ENCODE results near the gene UTP15.

The UTP15 gene

GRCh38 chr5:73607228-73607627 lies 41.7 kb downstream of the UTP15 start:
- H3K4me3 Mint-ChIP-seq = no peak overlapping the region
- no peaks in the 10 kb centered on the region for H3K4me1 Mint-ChIP-seq
- no peaks in the 10 kb centered on the region for H3K9me3 Mint-ChIP-seq
- peaks cover 4% of the 10 kb centered on the region for H3K27me3 Mint-ChIP-seq (ENCODE audit: low read depth)
- no peaks in the 10 kb centered on the region for H3K36me3 Mint-ChIP-seq (ENCODE audit: low read depth)
- TF ChIP-seq, protein P1, sequence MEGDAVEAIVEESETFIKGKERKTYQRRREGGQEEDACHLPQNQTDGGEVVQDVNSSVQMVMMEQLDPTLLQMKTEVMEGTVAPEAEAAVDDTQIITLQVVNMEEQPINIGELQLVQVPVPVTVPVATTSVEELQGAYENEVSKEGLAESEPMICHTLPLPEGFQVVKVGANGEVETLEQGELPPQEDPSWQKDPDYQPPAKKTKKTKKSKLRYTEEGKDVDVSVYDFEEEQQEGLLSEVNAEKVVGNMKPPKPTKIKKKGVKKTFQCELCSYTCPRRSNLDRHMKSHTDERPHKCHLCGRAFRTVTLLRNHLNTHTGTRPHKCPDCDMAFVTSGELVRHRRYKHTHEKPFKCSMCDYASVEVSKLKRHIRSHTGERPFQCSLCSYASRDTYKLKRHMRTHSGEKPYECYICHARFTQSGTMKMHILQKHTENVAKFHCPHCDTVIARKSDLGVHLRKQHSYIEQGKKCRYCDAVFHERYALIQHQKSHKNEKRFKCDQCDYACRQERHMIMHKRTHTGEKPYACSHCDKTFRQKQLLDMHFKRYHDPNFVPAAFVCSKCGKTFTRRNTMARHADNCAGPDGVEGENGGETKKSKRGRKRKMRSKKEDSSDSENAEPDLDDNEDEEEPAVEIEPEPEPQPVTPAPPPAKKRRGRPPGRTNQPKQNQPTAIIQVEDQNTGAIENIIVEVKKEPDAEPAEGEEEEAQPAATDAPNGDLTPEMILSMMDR (IDR thresholded peaks at IDR 0.05; ENCODE audit: unreplicated experiment in 3 of 3) = no peak
- no peak overlapping the region for H3K27ac Mint-ChIP-seq

GRCh38 chr5:73612799-73613198 lies 47.3 kb downstream of the UTP15 start:
- no peaks in the 10 kb centered on the region for H3K36me3 Mint-ChIP-seq (ENCODE audit: low read depth)
- H3K4me3 Mint-ChIP-seq = no peak overlapping the region
- no peaks in the 10 kb centered on the region for H3K4me1 Mint-ChIP-seq
- H3K9me3 Mint-ChIP-seq = no peaks in the 10 kb centered on the region
- H3K27me3 Mint-ChIP-seq (ENCODE audit: low read depth) = no peaks in the 10 kb centered on the region
- no peak overlapping the region for H3K27ac Mint-ChIP-seq
- TF ChIP-seq, protein P1 (IDR thresholded peaks at IDR 0.05; ENCODE audit: unreplicated experiment in 3 of 3) = no peak

GRCh38 chr5:73615085-73615484 lies 49.5 kb downstream of the UTP15 start:
- no peak overlapping the region for H3K4me3 Mint-ChIP-seq
- H3K27me3 Mint-ChIP-seq (ENCODE audit: low read depth) = no peaks in the 10 kb centered on the region
- peaks cover 4% of the 10 kb centered on the region for H3K4me1 Mint-ChIP-seq
- no peaks in the 10 kb centered on the region for H3K9me3 Mint-ChIP-seq
- TF ChIP-seq, protein P1 (IDR thresholded peaks at IDR 0.05; ENCODE audit: unreplicated experiment in 3 of 3) = no peak
- H3K36me3 Mint-ChIP-seq (ENCODE audit: low read depth) = no peaks in the 10 kb centered on the region
- no peak overlapping the region for H3K27ac Mint-ChIP-seq

DNA sequence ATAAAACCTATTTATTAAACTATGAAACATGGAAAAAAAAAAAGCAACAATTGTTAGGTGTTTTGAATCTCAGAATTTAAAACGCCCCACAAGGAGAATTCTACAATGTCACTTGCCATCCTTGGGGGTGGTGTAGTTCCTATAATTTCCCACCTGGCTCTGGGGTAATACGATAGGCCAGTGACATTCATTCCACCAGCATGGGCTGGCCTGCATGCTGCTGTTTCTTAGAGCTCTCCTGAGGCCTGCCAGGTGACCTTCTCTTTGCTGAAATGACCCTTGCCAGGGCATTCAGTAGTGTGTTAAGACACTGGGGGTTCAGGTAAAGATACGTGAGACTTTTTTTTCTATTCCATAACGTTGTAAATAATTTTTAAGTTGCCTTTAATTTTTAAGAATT lies 50.4 kb downstream of the UTP15 start:
- no peaks in the 10 kb centered on the region for H3K27me3 Mint-ChIP-seq (ENCODE audit: low read depth)
- peaks cover 10% of the 10 kb centered on the region for H3K4me1 Mint-ChIP-seq
- H3K4me3 Mint-ChIP-seq = no peak overlapping the region
- H3K9me3 Mint-ChIP-seq = no peaks in the 10 kb centered on the region
- TF ChIP-seq, protein P1 (IDR thresholded peaks at IDR 0.05; ENCODE audit: unreplicated experiment in 3 of 3) = no peak
- no peak overlapping the region for H3K27ac Mint-ChIP-seq
- no peaks in the 10 kb centered on the region for H3K36me3 Mint-ChIP-seq (ENCODE audit: low read depth)

GRCh38 chr5:73617510-73618279 lies 52.2 kb downstream of the UTP15 start:
- Mint-ChIP-seq H3K9me3 (no peaks in the 10 kb centered on the region), H3K4me1 (peaks cover 10% of the 10 kb centered on the region)

More at GRCh38 chr5:73617510-73618279, 52.2 kb downstream of the UTP15 start:
- Mint-ChIP-seq H3K36me3 (ENCODE audit: low read depth) (no peaks in the 10 kb centered on the region), H3K4me3 (no peak overlapping the region), H3K27me3 (ENCODE audit: low read depth) (peaks cover 4% of the 10 kb centered on the region), H3K27ac (no peak overlapping the region)
- TF ChIP-seq, protein P1 (IDR thresholded peaks at IDR 0.05; ENCODE audit: unreplicated experiment in 3 of 3) = no peak

All from nephron (organoid).